ENCODE measurements around the gene TVP23A. TPM values are rescaled to one million over a fixed set of nuclear protein-coding genes. Genes with fewer than 3 reads are reported as not detected.

Gene TVP23A
- total RNA-seq, 4 donors from 2014 or later = 0.16 to 0.54 (median 0.23) TPM; not detected in 1

GRCh38 chr16:10809706-10810105 lies 8.9 kb downstream of the TVP23A start:
- Histone ChIP-seq H3K4me3 (no peak overlapping the region), H3K36me3 (no peaks in the 10 kb centered on the region), H3K27me3 (no peaks in the 10 kb centered on the region), H3K27ac (no peak overlapping the region), H3K4me1 (no peaks in the 10 kb centered on the region), H3K9me3 (no peaks in the 10 kb centered on the region)
- no peak for ATAC-seq
- TF ChIP-seq EP300 (IDR thresholded peaks at IDR 0.05) = no peak
- TF ChIP-seq POLR2A (IDR thresholded peaks at IDR 0.05) = no peak
- TF ChIP-seq POLR2AphosphoS5 (IDR thresholded peaks at IDR 0.05) = no peak
- TF ChIP-seq, protein P1, sequence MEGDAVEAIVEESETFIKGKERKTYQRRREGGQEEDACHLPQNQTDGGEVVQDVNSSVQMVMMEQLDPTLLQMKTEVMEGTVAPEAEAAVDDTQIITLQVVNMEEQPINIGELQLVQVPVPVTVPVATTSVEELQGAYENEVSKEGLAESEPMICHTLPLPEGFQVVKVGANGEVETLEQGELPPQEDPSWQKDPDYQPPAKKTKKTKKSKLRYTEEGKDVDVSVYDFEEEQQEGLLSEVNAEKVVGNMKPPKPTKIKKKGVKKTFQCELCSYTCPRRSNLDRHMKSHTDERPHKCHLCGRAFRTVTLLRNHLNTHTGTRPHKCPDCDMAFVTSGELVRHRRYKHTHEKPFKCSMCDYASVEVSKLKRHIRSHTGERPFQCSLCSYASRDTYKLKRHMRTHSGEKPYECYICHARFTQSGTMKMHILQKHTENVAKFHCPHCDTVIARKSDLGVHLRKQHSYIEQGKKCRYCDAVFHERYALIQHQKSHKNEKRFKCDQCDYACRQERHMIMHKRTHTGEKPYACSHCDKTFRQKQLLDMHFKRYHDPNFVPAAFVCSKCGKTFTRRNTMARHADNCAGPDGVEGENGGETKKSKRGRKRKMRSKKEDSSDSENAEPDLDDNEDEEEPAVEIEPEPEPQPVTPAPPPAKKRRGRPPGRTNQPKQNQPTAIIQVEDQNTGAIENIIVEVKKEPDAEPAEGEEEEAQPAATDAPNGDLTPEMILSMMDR (IDR thresholded peaks at IDR 0.05) = no peak
- WGBS, 2 donors (ENCODE audit: low coverage in 1 of 2) = 87 to 100% methylated on average over 1 to 2 of the region's 3 CpGs

DNA sequence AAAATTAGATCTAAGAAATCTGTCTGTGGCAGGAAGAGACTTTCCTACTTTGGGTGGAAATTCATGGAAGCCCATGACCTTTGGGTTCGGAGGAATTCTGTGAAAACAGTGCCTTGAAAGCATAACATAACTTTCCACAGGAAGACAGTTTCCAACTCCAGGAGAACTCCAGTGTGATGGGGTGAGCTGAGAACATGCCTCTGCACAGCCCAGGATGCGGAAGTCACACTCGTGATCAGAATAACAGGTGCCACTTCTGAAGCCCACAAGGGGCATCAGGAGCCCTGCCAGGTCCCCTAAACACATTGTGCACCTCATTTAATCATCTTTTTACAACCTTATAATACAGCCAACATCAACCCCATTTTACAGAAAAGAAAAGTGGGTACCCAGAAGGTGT lies 9.7 kb downstream of the TVP23A start:
- no peak for TF ChIP-seq EP300 (IDR thresholded peaks at IDR 0.05)
- no peak for TF ChIP-seq POLR2AphosphoS5 (IDR thresholded peaks at IDR 0.05)
- TF ChIP-seq, protein P1 (IDR thresholded peaks at IDR 0.05) = no peak
- TF ChIP-seq POLR2A (IDR thresholded peaks at IDR 0.05) = no peak
- 81% methylated on average over 3 of the region's 3 CpGs; no CpG with 5 or more reads in 1 of the 2 donors for WGBS, 2 donors (ENCODE audit: low coverage in 1 of 2)
- H3K4me3 ChIP-seq = no peak overlapping the region
- no peaks in the 10 kb centered on the region for H3K9me3 ChIP-seq
- no peaks in the 10 kb centered on the region for H3K36me3 ChIP-seq
- no peak overlapping the region for H3K27ac ChIP-seq
- H3K27me3 ChIP-seq = no peaks in the 10 kb centered on the region
- no peaks in the 10 kb centered on the region for H3K4me1 ChIP-seq
- ATAC-seq = no peak

GRCh38 chr16:10808218-10808617 lies 10.4 kb downstream of the TVP23A start:
- H3K27ac ChIP-seq = no peak overlapping the region
- TF ChIP-seq, protein P1 (IDR thresholded peaks at IDR 0.05) = no peak
- no peak for TF ChIP-seq EP300 (IDR thresholded peaks at IDR 0.05)
- no peak for TF ChIP-seq POLR2AphosphoS5 (IDR thresholded peaks at IDR 0.05)
- TF ChIP-seq POLR2A (IDR thresholded peaks at IDR 0.05) = no peak
- no peaks in the 10 kb centered on the region for H3K9me3 ChIP-seq
- ATAC-seq = no peak
- H3K27me3 ChIP-seq = no peaks in the 10 kb centered on the region
- H3K36me3 ChIP-seq = no peaks in the 10 kb centered on the region
- H3K4me1 ChIP-seq = no peaks in the 10 kb centered on the region
- WGBS, 2 donors (ENCODE audit: low coverage in 1 of 2) = 86 to 95% methylated on average over 2 to 3 of the region's 3 CpGs
- H3K4me3 ChIP-seq = no peak overlapping the region

DNA sequence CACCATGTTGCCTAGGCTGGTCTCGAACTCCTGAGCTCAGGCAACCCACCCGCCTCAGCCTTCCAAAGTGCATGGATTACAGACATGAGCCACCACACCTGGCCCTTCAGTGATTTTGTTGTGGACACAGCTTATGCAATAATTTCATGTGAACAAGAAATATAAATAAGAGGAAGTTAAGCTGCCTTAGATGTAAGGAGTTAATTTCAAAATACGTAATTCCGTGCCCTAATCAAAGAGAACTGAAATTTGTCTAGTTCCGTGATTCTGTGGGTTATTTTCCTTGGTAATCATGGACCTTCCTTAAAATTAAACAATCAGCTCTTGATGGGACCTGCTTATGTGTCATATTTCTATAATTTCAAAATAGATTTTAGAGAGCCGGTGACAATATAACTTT lies 11.9 kb downstream of the TVP23A start:
- no peaks in the 10 kb centered on the region for H3K36me3 ChIP-seq
- TF ChIP-seq POLR2AphosphoS5 (IDR thresholded peaks at IDR 0.05) (no peak), EP300 (IDR thresholded peaks at IDR 0.05) (no peak), POLR2A (IDR thresholded peaks at IDR 0.05) (no peak)
- TF ChIP-seq, protein P1 (IDR thresholded peaks at IDR 0.05) = no peak
- no peak overlapping the region for H3K27ac ChIP-seq
- H3K4me1 ChIP-seq = no peaks in the 10 kb centered on the region
- H3K9me3 ChIP-seq = no peaks in the 10 kb centered on the region
- 85 to 89% methylated on average over 5 of the region's 6 CpGs for WGBS, 2 donors (ENCODE audit: low coverage in 1 of 2)
- ATAC-seq = no peak
- no peaks in the 10 kb centered on the region for H3K27me3 ChIP-seq
- no peak overlapping the region for H3K4me3 ChIP-seq

- no peak overlapping the region for H3K4me3 ChIP-seq
- no peak overlapping the region for H3K27ac ChIP-seq
- TF ChIP-seq, protein P1 (IDR thresholded peaks at IDR 0.05) = no peak
- no peak for TF ChIP-seq POLR2AphosphoS5 (IDR thresholded peaks at IDR 0.05)
- no peak for TF ChIP-seq POLR2A (IDR thresholded peaks at IDR 0.05)
- no peak for TF ChIP-seq EP300 (IDR thresholded peaks at IDR 0.05)
- no peaks in the 10 kb centered on the region for H3K27me3 ChIP-seq
- H3K4me1 ChIP-seq = no peaks in the 10 kb centered on the region
- no peaks in the 10 kb centered on the region for H3K9me3 ChIP-seq
- 63 to 93% methylated on average over 3 to 9 of the region's 9 CpGs for WGBS, 2 donors (ENCODE audit: low coverage in 1 of 2)
- no peaks in the 10 kb centered on the region for H3K36me3 ChIP-seq
- ATAC-seq = no peak
Observed at GRCh38 chr16:10805334-10805733, 13.3 kb downstream of the TVP23A start.

All from gastroesophageal sphincter (tissue), 4 donors.